SU-DHL-6 (cell line): Measurements from ENCODE around the gene ERC1.

Experiments used
- CTCF ChIP-seq: fragments of 200-600 bp; sonication (generic); IDR thresholded peaks from one replicate; pipeline ENCODE4 v1.5.1; 2017; ENCODE audit warnings: antibody characterized with exemption, mild to moderate bottlenecking, low read length, moderate library complexity; ENCODE audit not compliant: insufficient read depth, poor library complexity, severe bottlenecking
- EZH2phosphoT487 ChIP-seq: fragments of 200-600 bp; sonication (generic), shearing (Covaris generic); conservative IDR thresholded peaks from 2 replicates; pipeline ENCODE4 v1.6.1; 2018; ENCODE audit warnings: mild to moderate bottlenecking, antibody characterized with exemption, low read length, moderate library complexity, mixed read lengths

DNA sequence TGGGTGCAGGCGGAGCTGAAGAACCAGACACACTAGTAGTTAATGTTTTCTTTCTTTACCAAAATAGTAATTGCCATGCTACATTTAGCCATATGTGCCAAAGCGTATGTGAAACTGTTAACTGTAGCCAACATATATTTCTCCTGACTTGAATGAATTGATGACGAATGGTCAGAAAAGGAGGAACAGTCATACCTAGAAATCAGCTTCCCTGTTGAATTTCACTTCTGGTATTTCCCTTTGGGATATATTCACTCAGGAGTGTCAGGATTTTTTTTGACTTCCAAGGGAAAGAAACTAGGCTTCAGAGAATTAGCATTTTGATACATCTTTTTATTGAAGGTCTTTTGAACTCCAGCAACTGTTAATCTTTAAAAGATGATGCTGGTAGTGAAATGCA is 87.0 kb downstream of the ERC1 start:
- TF ChIP-seq CTCF = no peak
- no peak for TF ChIP-seq EZH2phosphoT487
